Vagina (tissue), 2 donors: ENCODE measurements around the gene TRAPPC2L. TPM values are rescaled to one million over a fixed set of nuclear protein-coding genes. Genes with fewer than 3 reads are reported as not detected.

Source experiments
- DNase-seq, 2 donors: peaks; one replicate each; pipeline ENCODE4 v3.0.0-alpha.2; 2017; ENCODE audit errors: extremely low spot score in 2 of 2
- H3K27ac ChIP-seq: fragments of 200-600 bp; sonication (generic); one replicate; pipeline ENCODE4 v1.5.1; 2019
- H3K27me3 ChIP-seq: fragments of 200-600 bp; sonication (generic); one replicate; pipeline ENCODE4 v1.5.1; 2019
- H3K36me3 ChIP-seq, 2 donors: fragments of 200-600 bp; sonication (generic); one replicate each; pipeline ENCODE4 v1.5.1; 2017 to 2019
- H3K4me1 ChIP-seq: fragments of 200-600 bp; sonication (generic); one replicate; pipeline ENCODE4 v1.5.1; 2019
- H3K4me3 ChIP-seq, 2 donors: fragments of 200-600 bp; sonication (generic); 1 replicate in 1 of 2; 2 replicates in 1 of 2; pipeline ENCODE4 v1.5.1; 2016 to 2019
- H3K9me3 ChIP-seq: fragments of 200-600 bp; sonication (generic); one replicate; pipeline ENCODE4 v1.5.1; 2019
- CTCF ChIP-seq, 3 experiments: fragments of 450-650 bp in 2 of 3; fragments of 200-600 bp in 1 of 3; sonication (generic) in 1 of 3; IDR thresholded peaks; one replicate each; pipeline ENCODE4 v1.5.1; 2017 to 2019; ENCODE audit warnings: antibody characterized with exemption in 3 of 3, mild to moderate bottlenecking in 2 of 3, moderate library complexity in 2 of 3
- POLR2A ChIP-seq, 2 donors: fragments of 450-650 bp; IDR thresholded peaks; one replicate each; pipeline ENCODE4 v1.6.1; 2017; ENCODE audit warnings: antibody characterized with exemption in 2 of 2, mild to moderate bottlenecking in 2 of 2, moderate library complexity in 2 of 2
- POLR2AphosphoS5 ChIP-seq, 2 donors: sonication (generic); formaldehyde crosslinking; IDR thresholded peaks; one replicate each; pipeline ENCODE4 v1.9.0; 2017; ENCODE audit warnings: antibody characterized with exemption in 2 of 2, mild to moderate bottlenecking in 2 of 2, low read depth in 1 of 2; ENCODE audit not compliant: insufficient read depth in 1 of 2
- intact Hi-C: fragments of 100-400 bp; cut with DNase I; formaldehyde crosslinking; loops from one replicate; pipeline ENCODE4 v1.15.1; 2023
- total RNA-seq: library from RNA; depleted of rRNA; stranded (reverse); fragments of >200 nt; gene quantifications from one replicate; pipeline ENCODE4 v1.2.3, GENCODE V29; 2016

TRAPPC2L gene
- total RNA-seq, 1 donor from 2014 or later: 50.8 TPM

DNA sequence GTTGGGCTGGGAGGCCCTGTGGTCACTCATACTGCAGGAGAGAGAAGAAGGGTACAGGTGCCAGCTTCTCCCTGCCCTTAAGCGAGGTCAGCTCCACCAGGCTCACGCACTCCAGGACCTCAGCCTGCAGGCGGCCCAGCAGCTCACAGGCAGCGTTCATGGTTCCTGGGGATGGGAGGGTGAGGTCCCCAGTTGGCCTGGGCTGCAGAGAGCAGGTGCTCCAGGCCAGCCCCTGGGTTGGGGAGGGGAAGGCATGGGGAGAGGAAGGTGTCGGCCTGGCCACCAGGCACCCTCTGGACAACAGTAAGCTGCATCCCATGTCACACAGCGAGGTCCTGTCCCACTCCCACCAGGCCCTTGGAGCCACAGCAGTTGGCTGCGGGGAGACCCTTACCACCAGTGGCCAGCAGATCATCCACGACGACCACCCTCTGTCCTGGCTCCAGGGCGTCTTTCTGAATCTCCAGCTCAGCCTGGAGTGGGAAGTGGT lies 47.2 kb upstream of the TRAPPC2L start:
- H3K9me3 ChIP-seq: no peaks in the 10 kb centered on the region
- no peak for TF ChIP-seq POLR2A (IDR thresholded peaks at IDR 0.05)
- H3K4me3 ChIP-seq: peak overlapping the region in 1 of 2 donors; percentile 94
- H3K4me1 ChIP-seq: peaks cover 43% of the 10 kb centered on the region
- DNase-seq: no peak
- H3K27ac ChIP-seq: peak overlapping the region; percentile 94
- H3K36me3 ChIP-seq: peaks cover 0 to 12% of the 10 kb centered on the region in 2 donors
- H3K27me3 ChIP-seq: no peaks in the 10 kb centered on the region
- intact Hi-C loops: no loop called here

GRCh38 chr16:88810166-88810911 lies 46.6 kb upstream of the TRAPPC2L start:
- intact Hi-C loops: no loop called here
- H3K27me3 ChIP-seq: no peaks in the 10 kb centered on the region
- H3K27ac ChIP-seq: peak overlapping the region; percentile 94
- DNase-seq: no peak
- H3K9me3 ChIP-seq: no peaks in the 10 kb centered on the region
- H3K36me3 ChIP-seq: peaks cover 0 to 12% of the 10 kb centered on the region in 2 donors
- peaks cover 39% of the 10 kb centered on the region for H3K4me1 ChIP-seq
- TF ChIP-seq POLR2AphosphoS5 (IDR thresholded peaks at IDR 0.05; ENCODE audit: insufficient read depth in 1 of 2, low read depth in 1 of 2): no peak
- peak overlapping the region; percentile 93 to 94 for H3K4me3 ChIP-seq

- Histone ChIP-seq H3K4me1 (peaks cover 39% of the 10 kb centered on the region), H3K36me3 (peaks cover 0 to 12% of the 10 kb centered on the region in 2 donors), H3K9me3 (no peaks in the 10 kb centered on the region), H3K27ac (peak overlapping the region; percentile 94), H3K27me3 (no peaks in the 10 kb centered on the region), H3K4me3 (peak overlapping the region; percentile 93 to 94)
- intact Hi-C loops: no loop called here
- TF ChIP-seq POLR2A (IDR thresholded peaks at IDR 0.05) (peak in 1 of 2 donors; percentile 56), CTCF (IDR thresholded peaks at IDR 0.05) (no peak), POLR2AphosphoS5 (IDR thresholded peaks at IDR 0.05; ENCODE audit: insufficient read depth in 1 of 2, low read depth in 1 of 2) (peak in 1 of 2 donors; percentile 94)
- no peak for DNase-seq
Observed at GRCh38 chr16:88810912-88811768, 45.8 kb upstream of the TRAPPC2L start.

DNA sequence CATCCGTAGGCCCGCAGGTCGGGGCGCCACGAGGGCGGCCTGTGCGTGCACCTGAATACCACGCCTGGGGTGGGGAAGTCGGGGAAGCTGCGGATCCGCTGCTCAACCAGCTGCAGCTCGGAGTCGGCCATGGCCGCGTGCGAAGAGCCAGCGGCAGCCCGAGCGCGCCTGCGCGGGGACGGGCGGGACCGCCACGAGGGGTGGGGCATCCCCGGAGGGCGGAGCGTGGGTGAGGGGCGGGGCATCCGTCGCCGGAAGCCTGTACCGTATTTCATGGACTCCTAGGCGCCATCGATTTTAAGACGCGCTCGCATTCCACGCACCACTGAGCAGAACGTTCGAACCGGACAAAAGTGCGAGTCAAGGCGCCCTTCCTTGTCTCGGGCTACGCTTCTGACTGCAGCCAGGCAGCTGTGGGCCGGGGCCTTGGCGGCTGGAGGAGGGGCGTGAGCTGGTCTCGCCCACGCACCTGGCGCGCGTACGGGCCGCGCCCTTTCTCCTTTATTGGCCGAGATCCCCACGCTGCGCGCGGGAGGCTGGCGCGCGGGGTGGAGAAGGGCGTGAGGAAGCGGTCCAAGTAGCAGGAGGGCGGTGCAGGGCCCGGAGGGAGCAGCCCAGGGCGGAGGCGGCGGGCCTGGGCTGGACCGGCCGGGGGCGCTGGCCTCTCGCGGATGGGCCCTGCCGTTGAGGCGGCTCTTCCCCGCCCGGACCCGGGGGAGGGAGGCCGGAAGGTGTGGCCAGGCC lies 45.0 kb upstream of the TRAPPC2L start, which contains the start of gene APRT:
TSS of gene APRT (minus strand) at position 160 of the 744 bp plus-strand sequence. CDS start at position 131, 29 bp downstream.
- H3K9me3 ChIP-seq: no peaks in the 10 kb centered on the region
- peaks cover 39% of the 10 kb centered on the region for H3K4me1 ChIP-seq
- DNase-seq: peak in 1 of 2 donors; percentile 94
- peak within 1 kb of the TSS; percentile 94 for H3K27ac ChIP-seq
- peak within 1 kb of the TSS; percentile 93 to 94 for H3K4me3 ChIP-seq
- intact Hi-C loops: no loop called here
- H3K36me3 ChIP-seq: peaks cover 0 to 12% of the 10 kb centered on the region in 2 donors
- H3K27me3 ChIP-seq: no peaks in the 10 kb centered on the region
- TF ChIP-seq POLR2A (IDR thresholded peaks at IDR 0.05): peak in 1 of 2 donors; percentile 60
- peak in 2 of 3 experiments; percentile 6 to 14 for TF ChIP-seq CTCF (IDR thresholded peaks at IDR 0.05)
- TF ChIP-seq POLR2AphosphoS5 (IDR thresholded peaks at IDR 0.05; ENCODE audit: insufficient read depth in 1 of 2, low read depth in 1 of 2): peak; percentile 26 to 91

DNA sequence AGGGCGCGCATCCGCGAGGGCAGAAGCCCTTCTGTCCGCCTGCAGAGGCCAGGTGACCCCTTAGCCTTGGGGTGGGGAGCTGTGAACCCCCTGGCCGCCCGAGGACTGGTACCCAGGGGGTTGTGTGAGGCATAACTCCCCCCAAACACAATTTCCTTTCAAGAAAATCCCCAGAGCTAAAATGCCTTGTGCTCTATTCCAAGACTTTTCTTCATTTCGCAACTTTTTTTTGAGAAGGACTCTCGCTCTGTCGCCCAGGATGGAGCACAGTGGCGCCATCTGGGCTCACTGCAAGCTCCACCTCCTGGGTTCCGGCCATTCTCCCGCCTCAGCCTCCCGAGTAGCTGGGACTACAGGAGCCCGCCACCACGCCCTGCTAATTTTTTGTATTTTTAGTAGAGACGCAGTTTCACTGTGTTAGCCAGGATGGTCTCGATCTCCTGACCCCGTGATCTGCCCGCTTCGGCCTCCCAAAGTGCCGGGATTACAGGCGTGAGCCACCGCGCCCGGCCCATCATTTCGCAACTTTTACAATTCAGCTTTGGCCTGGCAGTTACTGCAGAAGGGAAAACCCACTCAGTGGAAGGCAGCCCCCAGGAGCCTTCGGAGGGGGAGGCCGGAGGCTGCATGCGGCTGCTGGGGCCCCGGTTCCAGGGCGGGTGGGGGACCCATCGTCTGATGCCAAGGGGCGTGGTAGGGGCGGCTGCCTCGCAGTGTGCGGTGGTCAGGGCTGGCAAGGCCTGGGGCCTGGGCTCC lies 44.2 kb upstream of the TRAPPC2L start:
- intact Hi-C loops: no loop called here
- peak overlapping the region; percentile 93 to 94 for H3K4me3 ChIP-seq
- DNase-seq: no peak

More for the DNA sequence above, 44.2 kb upstream of the TRAPPC2L start:
- no peak for TF ChIP-seq CTCF (IDR thresholded peaks at IDR 0.05)
- no peak for TF ChIP-seq POLR2AphosphoS5 (IDR thresholded peaks at IDR 0.05; ENCODE audit: insufficient read depth in 1 of 2, low read depth in 1 of 2)
- TF ChIP-seq POLR2A (IDR thresholded peaks at IDR 0.05): no peak
- H3K4me1 ChIP-seq: peaks cover 39% of the 10 kb centered on the region
- H3K27me3 ChIP-seq: no peaks in the 10 kb centered on the region
- peaks cover 0 to 12% of the 10 kb centered on the region in 2 donors for H3K36me3 ChIP-seq
- no peaks in the 10 kb centered on the region for H3K9me3 ChIP-seq
- H3K27ac ChIP-seq: peak overlapping the region; percentile 94
